ENCODE data around the gene FGD2.

DNA sequence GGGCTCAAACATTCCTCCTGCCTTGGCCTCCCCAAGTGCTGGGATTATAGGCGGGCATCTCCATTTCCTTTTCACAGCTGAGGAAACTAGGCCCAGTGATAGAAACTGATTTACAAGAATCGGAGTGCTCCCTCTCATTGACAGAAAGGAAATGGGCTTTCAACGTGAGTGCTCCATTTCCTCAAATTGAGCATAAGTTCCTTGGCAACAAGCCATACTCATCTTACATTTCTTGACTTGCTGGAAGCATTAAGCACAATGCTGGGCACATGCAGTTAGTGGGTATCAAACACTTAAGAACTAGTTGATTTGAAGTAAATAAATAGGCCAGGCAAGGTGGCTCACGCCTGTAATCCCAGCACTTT lies 54.7 kb downstream of the FGD2 start:
- TF ChIP-seq YY1 (IDR thresholded peaks at IDR 0.05; ENCODE audit: insufficient read depth, insufficient read length), result no peak
- no peak for TF ChIP-seq SUZ12 (IDR thresholded peaks at IDR 0.05; ENCODE audit: extremely low read depth, insufficient read depth, insufficient read length)
- TF ChIP-seq ZNF274 (IDR thresholded peaks at IDR 0.05; ENCODE audit: low read depth, low read length), result no peak

Data from NT2/D1 (cell line).